CD14-positive monocyte (primary cell): ENCODE results near the gene PNKP. TPM values are rescaled to one million over a fixed set of nuclear protein-coding genes. Genes with fewer than 3 reads are reported as not detected.

ENCODE experiments used
- DNase-seq, 3 donors: peaks; one replicate each; pipeline ENCODE4 v3.0.0-alpha.2; 2011 to 2022
- H2AFZ ChIP-seq: 2 replicates; pipeline ENCODE4 v1.6.0; 2012; ENCODE audit warnings: mild to moderate bottlenecking, low read depth, low read length, inconsistent platforms; ENCODE audit not compliant: insufficient read depth, poor library complexity, severe bottlenecking
- H3K27ac ChIP-seq, 2 donors: 1 replicate in 1 of 2; 2 replicates in 1 of 2; pipeline ENCODE4 v1.5.1; 2012 to 2013; ENCODE audit warnings: low read length in 2 of 2, control low read depth in 1 of 2, inconsistent platforms in 1 of 2, low read depth in 1 of 2, mild to moderate bottlenecking in 1 of 2
- H3K27me3 ChIP-seq, 2 donors: one replicate each; pipeline versions ENCODE4 v1.6.0 to v1.6.1; 2011 to 2013; ENCODE audit warnings: low read length in 2 of 2; ENCODE audit not compliant: control insufficient read depth in 2 of 2, insufficient read depth in 2 of 2
- H3K36me3 ChIP-seq, 2 donors: replicated peaks in 1 of 2; 1 replicate in 1 of 2; 2 replicates in 1 of 2; pipeline versions ENCODE4 v1.5.1 to v1.6.1; 2012 to 2013; ENCODE audit warnings: low read length in 2 of 2, control low read depth in 1 of 2, inconsistent platforms in 1 of 2, mild to moderate bottlenecking in 1 of 2; ENCODE audit not compliant: insufficient read depth in 2 of 2, control insufficient read depth in 1 of 2
- H3K4me1 ChIP-seq, 2 donors: 1 replicate in 1 of 2; 2 replicates in 1 of 2; pipeline versions ENCODE4 v1.5.1 to v1.6.1; 2012 to 2013; ENCODE audit warnings: low read length in 2 of 2, control low read depth in 1 of 2, inconsistent platforms in 1 of 2, mild to moderate bottlenecking in 1 of 2, moderate library complexity in 1 of 2; ENCODE audit not compliant: insufficient read depth in 2 of 2, control insufficient read depth in 1 of 2
- H3K4me2 ChIP-seq: replicated peaks from 2 replicates; pipeline ENCODE3; 2012; ENCODE audit warnings: low read length, moderate library complexity, mild to moderate bottlenecking; ENCODE audit not compliant: poor library complexity, severe bottlenecking; ENCODE audit errors: extremely low read depth
- H3K4me3 ChIP-seq, 3 experiments: fragments of 200-600 bp in 1 of 3; sonication (generic) in 1 of 3; replicated peaks in 1 of 3; 1 replicate in 2 of 3; 2 replicates in 1 of 3; pipeline ENCODE4 v1.5.1; 2011 to 2013; ENCODE audit warnings: low read length in 3 of 3, mild to moderate bottlenecking in 3 of 3, control low read depth in 2 of 3, low read depth in 2 of 3, inconsistent platforms in 1 of 3, moderate library complexity in 1 of 3
- H3K79me2 ChIP-seq: 2 replicates; pipeline ENCODE4 v1.6.0; 2012; ENCODE audit warnings: mild to moderate bottlenecking, control low read depth, inconsistent platforms, low read length, moderate library complexity; ENCODE audit not compliant: insufficient read depth
- H3K9ac ChIP-seq: 2 replicates; pipeline ENCODE4 v1.6.0; 2017; ENCODE audit warnings: low read length, mild to moderate bottlenecking; ENCODE audit not compliant: insufficient read depth, poor library complexity, severe bottlenecking
- H3K9me3 ChIP-seq, 2 donors: replicated peaks in 1 of 2; 1 replicate in 1 of 2; 2 replicates in 1 of 2; pipeline versions ENCODE4 v1.5.1 to v1.6.1; 2012 to 2013; ENCODE audit warnings: low read length in 2 of 2, control low read depth in 1 of 2; ENCODE audit not compliant: control insufficient read depth in 1 of 2, insufficient read depth in 1 of 2
- H4K20me1 ChIP-seq: 2 replicates; pipeline ENCODE4 v1.6.0; 2012; ENCODE audit warnings: mild to moderate bottlenecking, low read length, control low read depth, moderate library complexity; ENCODE audit not compliant: insufficient read depth
- H3K27ac Mint-ChIP-seq, 7 donors: one replicate each; pipeline ENCODE4 v1.8.0; 2020; ENCODE audit warnings: mild to moderate bottlenecking in 7 of 7, mixed read lengths in 7 of 7, moderate library complexity in 6 of 7, inconsistent platforms in 2 of 7
- H3K27me3 Mint-ChIP-seq, 3 donors: one replicate each; pipeline ENCODE4 v1.8.0; 2021 to 2022; ENCODE audit warnings: low read depth in 3 of 3, mild to moderate bottlenecking in 3 of 3, mixed read lengths in 3 of 3, moderate library complexity in 3 of 3, inconsistent platforms in 1 of 3
- H3K36me3 Mint-ChIP-seq, 2 donors: one replicate each; pipeline ENCODE4 v1.8.0; 2020; ENCODE audit warnings: mixed read lengths in 2 of 2, inconsistent platforms in 1 of 2, mild to moderate bottlenecking in 1 of 2
- H3K4me1 Mint-ChIP-seq: one replicate; pipeline ENCODE4 v1.8.0; 2020; ENCODE audit warnings: mild to moderate bottlenecking, mixed read lengths
- H3K4me3 Mint-ChIP-seq, 2 donors: one replicate each; pipeline ENCODE4 v1.8.0; 2020; ENCODE audit warnings: mild to moderate bottlenecking in 2 of 2, mixed read lengths in 2 of 2, moderate library complexity in 1 of 2
- H3K9me3 Mint-ChIP-seq, 7 donors: one replicate each; pipeline ENCODE4 v1.8.0; 2020 to 2022; ENCODE audit warnings: mixed read lengths in 7 of 7, mild to moderate bottlenecking in 6 of 7, moderate library complexity in 6 of 7, inconsistent platforms in 2 of 7
- CTCF ChIP-seq: fragments of 200-600 bp; IDR thresholded peaks from one replicate; pipeline ENCODE4 v1.8.0; 2022; ENCODE audit warnings: antibody characterized with exemption, mild to moderate bottlenecking
- WGBS: methylation state at CpG from one replicate; pipeline ENCODE4 v1.1.5; 2013; ENCODE audit warnings: missing lambda C conversion rate; ENCODE audit not compliant: insufficient coverage; 5-methylcytosine and 5-hydroxymethylcytosine counted together
- intact Hi-C, 2 donors: fragments of 100-400 bp; cut with micrococcal nuclease; formaldehyde crosslinking; loops; one replicate each; pipeline versions ENCODE4 v1.15.0 to v1.15.1; 2023
- polyA plus RNA-seq, 3 donors: library from polyadenylated mRNA; depleted of rRNA in 1 of 3; unstranded in 2 of 3; stranded (reverse) in 1 of 3; fragments of 300-500 nt in 2 of 3; fragments of >200 nt in 1 of 3; fragmentation: Illumina TruSeq in 2 of 3; gene quantifications; 1 replicate in 2 of 3; 2 replicates in 1 of 3; pipeline ENCODE4 v1.2.3, GENCODE V29; 2012 to 2021

Gene PNKP
- polyA plus RNA-seq, 3 donors, result 23.0 to 88.6 (median 30.2) TPM

GRCh38 chr19:49875177-49875576 is 7.8 kb upstream of the PNKP start:
- H3K27ac ChIP-seq, result peak overlapping the region; percentile 90 to 95

GRCh38 chr19:49874503-49875157 is 7.3 kb upstream of the PNKP start:
- Mint-ChIP-seq H3K36me3 (peaks cover 22 to 45% of the 10 kb centered on the region in 2 donors), H3K9me3 (peaks cover 0 to 3% (median 0%) of the 10 kb centered on the region in 7 donors), H3K27me3 (peaks cover 0 to 3% (median 0%) of the 10 kb centered on the region in 3 donors), H3K4me1 (peaks cover 37% of the 10 kb centered on the region), H3K27ac (peak overlapping the region in 3 of 7 donors; percentile 36 to 50 (median 50)), H3K4me3 (no peak overlapping the region)
- Histone ChIP-seq H3K9me3 (no peaks in the 10 kb centered on the region), H3K27ac (peak overlapping the region in 1 of 2 donors; percentile 95), H3K4me1 (peaks cover 36 to 42% of the 10 kb centered on the region in 2 donors), H3K36me3 (peaks cover 0 to 4% of the 10 kb centered on the region in 2 donors), H3K4me2 (no peak overlapping the region), H3K27me3 (no peaks in the 10 kb centered on the region), H3K9ac (no peak overlapping the region), H3K4me3 (no peak overlapping the region), H2AFZ (no peak overlapping the region), H3K79me2 (peaks cover 34% of the 10 kb centered on the region), H4K20me1 (peaks cover 12% of the 10 kb centered on the region)
- intact Hi-C loops, result loop anchor here in 1 of 2 donors (5.0 kb wide), 1 partner anchor 197 kb away; the partner anchor contains the start of gene PRMT1
- TF ChIP-seq CTCF, result no peak
- DNase-seq, result no peak
- WGBS, result 96% methylated on average over 7 of the region's 11 CpGs

More at GRCh38 chr19:49875177-49875576, 7.8 kb upstream of the PNKP start:
- no peaks in the 10 kb centered on the region for H3K27me3 ChIP-seq
- no peak for DNase-seq
- peaks cover 17% of the 10 kb centered on the region for H4K20me1 ChIP-seq
- peaks cover 32 to 37% of the 10 kb centered on the region in 2 donors for H3K4me1 ChIP-seq
- Mint-ChIP-seq H3K9me3 (peaks cover 0 to 3% (median 0%) of the 10 kb centered on the region in 7 donors), H3K4me1 (peaks cover 37% of the 10 kb centered on the region), H3K27me3 (peaks cover 0 to 2% (median 0%) of the 10 kb centered on the region in 3 donors), H3K36me3 (peaks cover 24 to 48% of the 10 kb centered on the region in 2 donors), H3K27ac (peak overlapping the region in 2 of 7 donors; percentile 50 to 83), H3K4me3 (no peak overlapping the region)
- peak overlapping the region in 1 of 3 experiments; percentile 94 for H3K4me3 ChIP-seq
- H3K9me3 ChIP-seq, result no peaks in the 10 kb centered on the region
- H3K79me2 ChIP-seq, result peaks cover 34% of the 10 kb centered on the region
- peak overlapping the region; percentile 98 for H3K4me2 ChIP-seq
- peak overlapping the region; percentile 89 for H3K9ac ChIP-seq
- no peak for TF ChIP-seq CTCF
- H2AFZ ChIP-seq, result no peak overlapping the region
- WGBS, result 100% methylated on average over 2 of the region's 4 CpGs
- peaks cover 3 to 8% of the 10 kb centered on the region in 2 donors for H3K36me3 ChIP-seq
- intact Hi-C loops, result loop anchor here in 1 of 2 donors (5.0 kb wide), 1 partner anchor 198 kb away; the partner anchor contains the start of gene PRMT1
